GM19455 (cell line): ENCODE measurements around the gene ITPK1.
"Not testable (repeated sequence)": the region's sequence is repeated elsewhere in the genome, so short reads cannot be mapped to it uniquely, and the experiment has no call there.

Experiments
- ATAC-seq: cut with Tn5 transposase; IDR thresholded peaks from one replicate; pipeline ENCODE4 v1.9.1; 2021; ENCODE audit not compliant: unreplicated experiment

Gene ITPK1

DNA sequence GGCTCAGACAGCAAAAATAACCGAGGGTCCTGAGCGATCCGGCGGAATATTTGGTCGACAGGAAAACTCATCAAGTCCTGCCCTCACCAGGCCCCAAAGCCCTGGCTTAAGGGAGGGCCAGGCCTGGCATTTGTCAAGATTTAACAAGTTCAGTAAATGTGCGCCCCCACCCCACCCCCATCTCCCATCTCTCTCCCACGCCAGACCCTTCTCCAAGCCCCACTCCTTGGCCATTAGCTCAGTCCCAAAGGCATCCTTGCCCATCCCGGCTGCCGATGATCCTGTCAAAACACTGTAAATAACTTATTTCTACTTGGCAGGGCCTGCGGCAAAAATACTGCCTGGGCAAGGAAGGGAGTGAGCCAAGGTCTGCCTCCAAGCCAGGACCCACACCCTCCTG, 52.8 kb downstream of the ITPK1 start:
- no peak for ATAC-seq

DNA sequence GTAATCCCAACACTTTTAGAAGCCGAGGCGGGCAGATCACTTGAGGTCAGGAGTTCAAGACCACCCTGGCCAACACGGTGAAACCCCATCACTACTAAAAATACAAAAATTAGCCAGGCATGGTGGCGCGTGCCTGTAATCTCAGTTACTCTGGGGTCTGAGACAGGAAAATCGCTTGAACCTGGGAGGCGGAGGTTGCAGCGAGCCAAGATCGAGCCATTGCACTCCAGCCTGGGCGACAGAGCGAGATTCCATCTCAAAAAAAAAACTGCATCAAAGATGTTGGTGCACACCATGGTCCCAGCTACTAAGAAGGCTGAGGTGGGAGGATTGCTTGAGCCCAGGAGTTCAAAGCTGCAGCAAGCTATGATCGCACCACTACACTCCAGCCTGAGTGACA, 53.7 kb downstream of the ITPK1 start:
- ATAC-seq: not testable (repeated sequence)

DNA sequence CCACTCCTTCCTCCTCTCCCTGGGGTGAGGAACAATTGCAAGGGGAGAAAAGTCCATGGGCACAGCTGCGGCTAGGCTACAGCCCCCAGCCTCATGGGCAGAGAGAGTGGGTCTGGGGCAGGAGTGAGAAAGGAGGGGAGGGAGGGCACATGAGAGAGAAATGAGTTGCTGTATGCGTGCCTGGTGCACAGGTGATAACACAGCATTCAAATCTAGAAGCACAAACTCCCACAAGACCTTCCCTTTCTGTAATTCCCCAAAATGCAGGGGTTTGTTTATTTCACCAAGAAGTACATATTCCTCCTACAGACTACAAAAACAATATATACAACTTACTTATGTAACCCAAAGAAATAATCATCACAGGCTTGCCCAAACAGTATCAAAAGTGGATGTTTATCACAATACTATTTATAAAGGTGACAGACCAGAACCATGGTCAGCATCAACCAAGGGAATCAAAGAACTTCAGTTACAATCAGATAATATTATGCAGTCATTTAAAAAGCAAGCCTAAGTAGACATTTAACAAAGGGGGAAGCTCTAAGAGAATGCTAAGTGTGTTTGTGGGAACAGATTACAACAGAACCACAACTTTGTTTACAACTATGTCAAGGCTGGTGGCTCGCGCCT, 54.2 kb downstream of the ITPK1 start:
- no peak for ATAC-seq

DNA sequence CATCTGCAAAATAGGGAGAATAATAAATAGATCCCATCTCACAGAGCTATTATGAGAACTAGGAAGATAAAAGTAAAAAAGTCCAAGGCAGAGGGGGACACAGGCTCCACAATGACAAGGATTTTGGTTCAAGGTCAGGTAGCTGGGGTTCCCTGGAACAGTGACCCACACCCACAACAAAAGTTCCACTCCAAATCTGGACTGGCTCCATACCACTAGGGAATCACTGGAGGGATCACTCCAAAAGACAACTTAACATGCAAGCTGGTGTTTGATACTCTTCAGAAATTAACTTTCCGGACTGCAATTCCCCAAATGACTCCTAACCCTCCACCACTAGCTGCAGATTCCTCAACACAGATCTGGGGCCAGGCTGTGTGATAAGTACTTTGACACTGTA, 54.9 kb downstream of the ITPK1 start:
- ATAC-seq: no peak

DNA sequence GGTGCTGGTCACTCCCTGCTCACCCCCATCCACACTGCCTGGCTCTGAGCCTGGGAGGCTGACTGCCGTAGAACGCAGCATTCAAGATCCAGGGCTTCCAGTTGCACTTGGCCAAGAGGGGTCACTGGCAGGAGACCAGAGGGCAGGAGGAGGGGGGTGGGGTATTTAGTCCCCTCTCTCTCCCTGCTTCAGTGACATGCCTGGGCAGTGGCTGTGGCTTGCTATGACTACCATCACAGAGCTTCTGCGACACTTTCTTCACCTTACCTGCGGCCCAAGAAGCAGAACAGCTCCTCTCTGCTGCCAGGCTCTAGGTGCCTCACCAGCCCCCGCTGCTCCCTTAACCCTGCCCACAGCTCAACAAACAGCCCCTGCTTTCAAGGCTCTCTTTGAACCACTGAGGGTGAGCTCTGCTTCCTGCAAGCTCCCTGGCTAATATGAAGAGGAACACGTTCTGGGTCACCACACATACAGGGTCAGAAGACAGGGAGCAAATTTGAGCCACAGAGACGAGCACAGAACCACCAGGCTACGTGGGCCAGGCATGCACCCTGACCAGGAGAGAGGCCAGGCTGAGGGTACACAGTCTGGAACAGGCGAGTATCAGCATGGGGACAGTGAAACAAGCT, 55.7 kb downstream of the ITPK1 start:
- ATAC-seq: no peak

DNA sequence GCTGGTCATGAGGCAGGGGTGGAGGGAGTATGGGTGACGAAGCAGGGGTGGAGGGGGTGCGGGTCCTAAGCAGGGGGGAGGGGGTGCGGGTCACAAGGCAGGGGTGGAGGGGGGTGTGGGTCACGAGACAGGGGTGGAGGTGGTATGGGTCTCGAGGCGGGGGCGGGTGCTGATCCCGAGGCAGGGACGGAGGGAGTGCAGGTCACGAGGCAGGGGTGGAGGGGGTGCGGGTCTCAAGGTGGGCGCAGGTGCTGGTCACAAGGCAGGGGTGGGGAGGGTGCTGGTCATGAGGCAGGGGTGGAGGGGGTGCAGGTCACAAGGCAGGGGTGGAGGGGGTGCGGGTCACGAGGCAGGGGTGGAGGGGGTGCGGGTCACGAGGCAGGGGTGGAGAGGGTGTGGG, 56.5 kb downstream of the ITPK1 start:
- ATAC-seq: no peak

DNA sequence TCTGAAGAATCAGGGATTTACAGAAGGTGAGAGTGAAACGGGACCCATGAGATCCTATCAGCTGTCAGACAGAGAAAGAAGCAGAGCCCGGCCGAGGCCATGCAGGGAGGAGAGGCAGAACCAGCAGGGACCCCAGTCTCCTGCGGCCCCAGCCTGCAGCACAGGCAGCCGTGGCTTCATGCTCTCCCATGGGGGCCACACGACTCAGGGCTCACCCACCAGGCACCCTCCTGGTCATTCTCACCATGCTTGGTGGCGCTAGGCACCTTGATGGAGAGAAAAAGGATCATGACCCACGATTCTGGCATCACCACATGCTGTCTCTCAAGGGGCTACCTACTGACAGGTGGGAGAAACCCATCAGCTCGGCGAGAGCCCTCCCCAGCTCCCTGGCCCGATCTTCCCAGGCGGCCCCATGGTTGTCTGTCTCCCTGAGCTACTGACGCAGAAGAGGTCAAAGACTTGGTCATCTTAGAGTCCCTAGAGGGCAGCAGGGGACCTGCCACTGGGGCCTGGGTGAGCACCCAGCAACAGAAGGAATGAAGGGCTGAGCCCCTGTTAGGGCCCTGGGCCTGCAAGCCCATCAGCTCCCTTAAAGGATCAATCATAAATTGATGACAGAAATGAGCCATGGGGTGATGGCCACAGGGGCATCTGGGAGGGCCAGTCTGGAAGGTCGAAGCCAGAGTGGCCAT, 58.0 kb downstream of the ITPK1 start:
- ATAC-seq: no peak

DNA sequence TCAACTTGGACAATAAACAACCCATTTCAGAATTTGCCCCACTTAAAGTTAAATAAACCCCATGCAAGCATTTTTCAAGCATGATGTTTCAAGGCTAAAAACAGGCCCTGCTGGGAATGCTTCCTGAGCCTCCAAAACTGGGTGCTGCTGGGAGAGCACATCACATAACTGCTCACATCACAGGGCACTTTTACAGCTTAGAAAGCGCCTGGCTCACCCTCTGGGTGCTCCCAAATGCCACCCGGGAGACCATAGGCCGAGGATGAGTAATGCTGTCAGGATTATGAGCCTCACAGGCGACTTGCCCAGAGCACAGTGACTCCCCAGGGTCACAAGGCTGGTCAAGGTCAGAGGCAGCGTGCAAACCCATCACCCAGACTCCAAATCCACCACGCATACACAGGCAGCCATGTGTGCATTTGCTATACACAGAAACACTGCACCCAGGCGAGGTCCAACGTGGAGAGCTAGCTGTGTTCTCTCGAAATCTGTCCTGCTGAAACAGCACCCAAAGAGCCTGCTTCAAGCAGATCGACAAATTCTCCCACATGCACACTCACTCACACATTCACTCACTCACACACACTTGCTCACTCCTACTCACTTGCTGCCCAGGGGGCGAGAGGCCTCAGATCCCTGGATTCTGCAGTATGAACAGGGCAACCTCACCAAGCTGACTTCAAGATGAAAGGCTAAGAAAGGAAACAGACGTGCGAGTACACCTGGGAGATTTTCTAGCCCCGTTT, 58.7 kb downstream of the ITPK1 start:
- ATAC-seq: no peak

DNA sequence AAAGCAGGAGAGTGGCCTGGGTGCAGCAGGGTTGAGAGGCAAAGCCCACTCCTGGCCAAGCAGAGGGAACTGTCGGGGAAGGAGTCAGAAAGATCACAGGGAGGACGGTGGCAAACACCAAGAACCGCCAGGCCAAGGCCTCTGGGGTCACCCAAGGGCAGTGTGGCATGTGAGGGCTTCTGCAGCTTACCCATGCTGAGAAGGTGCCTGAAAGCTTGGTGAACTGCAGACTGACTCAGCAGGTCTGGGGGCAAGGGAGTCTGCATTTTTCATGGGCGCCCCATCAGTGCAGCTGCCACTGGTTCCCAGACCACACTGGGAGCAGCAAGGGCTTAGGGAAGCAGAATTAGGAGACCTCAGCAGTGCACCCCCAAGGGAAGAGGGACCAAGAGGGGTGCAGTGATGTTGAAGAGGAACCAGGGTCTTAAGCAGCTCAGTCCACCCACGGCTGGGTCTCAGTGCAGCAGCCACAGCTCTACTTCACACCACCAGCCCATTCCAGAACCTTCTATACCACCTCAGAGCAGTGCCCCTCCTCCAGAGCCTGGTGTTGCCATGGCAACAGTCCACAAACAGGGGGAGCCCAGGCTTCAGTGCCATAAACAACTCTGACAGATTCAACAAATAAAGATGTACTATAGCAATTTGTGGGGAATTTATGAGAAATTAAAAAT, 59.4 kb downstream of the ITPK1 start:
- ATAC-seq: no peak

DNA sequence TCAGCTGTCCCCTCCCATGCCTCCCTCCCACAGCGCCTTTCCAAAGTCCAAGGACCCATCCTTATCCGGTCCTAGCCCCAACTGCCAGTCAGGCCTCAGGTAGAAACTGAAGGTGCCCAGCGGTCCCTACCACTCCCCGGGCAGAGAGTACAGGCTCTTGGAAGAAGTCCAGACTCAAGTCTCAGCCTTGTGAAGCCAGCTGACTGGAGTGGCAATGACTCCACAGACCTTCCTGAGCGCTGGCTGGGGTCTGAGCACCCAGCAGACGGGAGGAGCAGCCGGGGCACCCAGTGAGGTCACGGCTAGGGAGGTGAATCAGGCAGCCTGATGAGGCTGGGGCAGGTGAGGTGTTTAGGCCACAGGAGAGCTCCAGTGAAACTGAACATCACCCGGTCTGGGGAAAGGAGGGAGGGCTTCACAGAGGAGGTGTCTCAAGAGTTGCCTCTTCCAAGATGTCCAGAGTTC, 60.0 kb downstream of the ITPK1 start:
- no peak for ATAC-seq

DNA sequence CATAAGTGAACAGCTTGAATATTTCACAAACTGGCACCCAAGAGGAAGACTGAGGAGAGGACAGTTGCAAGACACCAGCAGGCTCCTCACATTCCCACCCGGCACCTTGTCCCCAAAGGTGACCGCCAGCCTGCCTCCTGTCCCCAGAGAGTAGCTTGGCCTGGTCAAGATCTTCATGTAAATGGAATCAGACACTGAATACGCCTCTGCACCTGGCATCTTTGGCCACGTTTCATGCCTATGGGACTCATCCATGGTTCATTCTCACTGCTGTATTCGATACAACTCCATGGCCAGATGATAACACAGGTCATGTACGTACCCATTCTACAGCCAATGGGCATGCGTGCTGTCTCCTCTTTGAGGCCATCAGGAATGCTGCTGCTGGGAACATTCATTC, 60.8 kb downstream of the ITPK1 start:
- ATAC-seq: no peak

DNA sequence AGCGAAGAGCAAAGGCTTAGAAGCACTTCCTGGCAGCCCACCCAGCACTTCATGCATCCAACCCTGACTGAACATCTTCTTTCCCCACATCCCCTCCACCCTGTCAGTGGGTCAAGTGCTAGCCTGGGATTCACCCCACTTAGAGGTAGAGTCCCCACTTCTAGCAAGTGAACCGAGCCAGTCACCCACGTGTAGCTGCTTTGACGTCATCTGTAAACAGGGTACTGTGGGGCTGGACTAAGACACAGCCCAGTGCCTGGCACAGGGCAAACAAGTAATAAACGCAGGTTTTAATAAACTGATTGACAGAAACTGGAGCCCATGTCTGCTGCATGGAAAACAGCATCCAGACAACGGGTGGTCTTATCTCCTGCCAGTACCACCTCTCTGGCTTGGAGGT, 61.7 kb downstream of the ITPK1 start:
- ATAC-seq: no peak

DNA sequence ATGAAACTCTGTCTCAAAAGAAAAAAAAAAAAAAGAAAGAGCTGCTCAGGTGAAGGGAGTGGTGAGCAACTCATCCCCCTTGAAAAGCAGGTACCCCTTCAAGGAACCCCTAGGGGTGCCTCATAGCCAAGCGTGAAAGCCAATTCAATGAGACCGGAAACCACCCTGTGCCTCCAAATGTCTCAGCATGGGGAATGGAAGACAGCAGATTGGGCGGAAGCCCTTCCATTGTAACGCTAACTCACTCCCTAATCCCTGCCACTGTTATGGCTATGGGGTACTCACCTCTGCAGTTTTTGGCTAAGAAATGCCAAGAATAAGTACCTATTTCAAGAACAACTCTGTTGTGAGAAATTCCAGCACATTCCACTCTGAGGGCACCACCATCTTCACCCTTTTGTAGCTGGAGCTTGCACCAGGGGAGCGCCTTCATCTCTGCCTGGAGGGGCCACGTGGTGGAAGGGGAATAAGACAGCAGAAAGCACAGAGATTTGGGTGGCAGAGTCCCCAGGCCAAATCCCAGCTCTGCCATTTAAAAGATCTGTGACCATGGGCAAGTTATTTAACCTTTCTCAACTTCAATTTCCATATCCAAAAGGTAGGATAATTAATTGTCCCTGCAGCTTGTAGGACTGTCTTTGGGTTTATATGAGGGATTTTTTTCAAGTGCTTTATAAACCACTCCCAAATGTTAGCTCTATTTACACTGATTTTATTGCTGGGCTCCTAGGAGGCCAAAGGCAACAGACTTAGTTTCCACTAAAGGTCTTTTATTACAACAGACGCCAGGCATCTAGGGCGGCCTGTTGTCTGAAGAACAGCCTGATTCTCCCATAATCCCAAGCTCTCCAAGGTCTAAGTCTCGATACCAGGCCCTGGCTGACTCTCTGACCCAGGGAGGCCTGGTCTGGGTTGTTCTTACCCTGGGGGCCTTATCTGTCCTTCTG, 63.9 kb downstream of the ITPK1 start:
- no peak for ATAC-seq

DNA sequence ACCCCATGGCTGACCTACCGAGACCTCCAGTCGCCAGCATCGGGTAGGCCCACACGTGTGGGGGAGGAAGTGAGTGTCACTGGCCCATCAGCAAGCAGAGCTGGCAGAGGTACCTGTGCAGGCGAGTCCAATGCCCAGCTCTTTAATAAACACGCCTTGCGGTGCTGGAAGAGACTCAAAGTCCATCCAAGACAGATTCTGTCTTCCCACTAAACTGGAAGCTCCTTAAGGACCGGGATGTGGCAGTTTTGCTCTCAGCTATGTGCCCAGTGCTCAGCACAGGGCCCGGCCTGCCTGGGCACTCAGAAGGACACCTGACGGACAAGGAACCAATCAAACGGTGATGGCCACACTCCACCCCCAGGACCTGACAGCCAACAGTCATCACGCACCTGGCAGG, 65.0 kb downstream of the ITPK1 start:
- ATAC-seq: no peak

DNA sequence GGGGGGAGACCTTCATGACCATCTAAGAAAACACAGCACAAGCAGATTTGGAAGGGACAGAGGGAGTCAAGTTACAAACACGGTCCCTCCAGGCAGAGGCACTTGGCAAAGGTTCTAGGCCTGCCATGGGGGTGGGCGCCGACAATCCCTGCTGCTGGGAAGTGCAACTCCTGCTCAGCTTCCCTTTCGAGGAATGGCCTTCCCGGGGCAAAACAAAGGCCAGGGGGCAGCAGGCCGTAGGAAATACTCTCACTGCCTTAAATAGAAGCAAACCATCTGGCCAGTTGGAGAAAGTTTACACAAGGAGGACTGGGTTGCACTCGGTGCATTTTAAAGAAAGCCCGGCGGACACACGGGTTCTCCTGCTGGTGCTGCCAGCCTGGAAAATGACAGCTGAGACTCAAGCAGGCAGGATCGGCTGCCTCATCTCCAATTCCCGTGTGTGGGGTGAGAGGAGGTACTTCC, 65.8 kb downstream of the ITPK1 start:
- ATAC-seq: no peak

DNA sequence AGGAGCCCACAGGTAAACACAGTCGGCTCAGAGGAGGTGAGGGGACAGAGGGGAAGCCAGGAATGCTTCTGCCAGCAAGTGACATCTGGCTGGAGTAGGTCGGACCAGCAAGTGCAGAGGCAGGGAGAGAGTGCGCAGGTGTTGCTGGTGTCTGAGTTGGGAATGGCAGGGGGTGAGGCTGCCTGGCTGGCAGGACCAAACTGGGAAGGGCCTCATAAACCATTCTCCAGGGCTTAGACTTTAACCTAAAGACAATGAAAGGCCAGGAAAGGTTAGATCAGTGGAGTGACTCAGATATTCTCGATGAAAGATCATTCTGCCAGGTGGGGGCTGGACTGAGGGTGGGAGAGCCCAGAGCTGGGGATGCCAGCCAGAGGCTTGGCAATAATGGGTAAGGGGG, 66.4 kb downstream of the ITPK1 start:
- no peak for ATAC-seq

DNA sequence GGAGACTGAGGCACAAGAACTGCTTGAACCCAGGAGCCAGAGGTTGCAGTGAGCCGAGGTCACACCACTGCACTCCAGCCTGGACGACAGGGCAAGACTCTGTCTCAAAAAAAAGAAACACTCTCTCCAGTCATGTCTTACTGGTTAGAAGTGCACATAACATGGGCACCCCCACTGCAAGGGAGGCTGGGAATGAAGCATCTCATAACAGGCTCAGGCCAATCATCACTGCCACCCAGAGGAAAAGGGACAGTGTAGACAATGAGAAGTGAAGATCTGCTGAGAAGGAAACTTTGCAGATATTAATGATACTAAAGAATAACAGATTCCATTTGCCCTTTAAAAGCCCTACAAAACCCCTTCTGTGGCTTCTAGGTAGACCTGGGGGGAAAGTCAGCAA, 66.9 kb downstream of the ITPK1 start:
- no peak for ATAC-seq

DNA sequence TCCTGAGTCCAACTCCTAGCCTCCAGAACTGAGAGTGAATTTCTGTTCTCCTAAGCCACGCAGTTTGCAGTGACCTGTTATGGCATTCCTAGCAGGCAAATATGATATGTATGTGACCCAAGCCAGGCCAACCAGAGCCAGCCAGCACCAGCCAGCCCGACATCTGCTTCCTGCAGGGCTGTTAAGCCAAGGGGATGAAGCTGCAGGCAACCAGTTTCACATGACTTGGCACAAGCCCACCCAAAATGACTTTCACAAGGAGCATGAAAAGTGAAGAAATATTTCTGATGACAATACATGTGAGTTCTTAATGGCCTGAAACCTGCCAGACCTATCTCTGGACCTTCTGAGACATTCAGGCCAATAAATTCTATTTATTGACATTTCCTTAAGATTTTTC, 68.1 kb downstream of the ITPK1 start:
- no peak for ATAC-seq

DNA sequence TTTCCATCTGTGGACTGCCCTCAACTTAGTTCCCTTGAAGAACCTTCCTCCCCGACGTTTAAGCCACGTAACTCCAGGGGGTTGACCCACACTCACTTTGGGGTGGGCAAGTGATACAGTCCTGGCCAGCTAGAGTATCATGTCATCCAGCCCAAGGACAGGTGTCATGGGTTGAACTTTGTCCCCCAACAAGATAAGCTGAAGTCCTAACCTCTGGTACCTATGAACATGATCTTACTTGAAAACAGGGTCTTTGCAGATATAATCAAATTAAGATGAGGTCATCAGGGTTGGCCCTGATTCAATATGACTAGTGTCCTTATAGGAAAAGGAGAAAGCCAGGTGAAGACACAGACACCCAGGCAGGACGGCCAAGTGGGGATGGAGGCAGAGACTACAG, 68.6 kb downstream of the ITPK1 start:
- ATAC-seq: no peak

DNA sequence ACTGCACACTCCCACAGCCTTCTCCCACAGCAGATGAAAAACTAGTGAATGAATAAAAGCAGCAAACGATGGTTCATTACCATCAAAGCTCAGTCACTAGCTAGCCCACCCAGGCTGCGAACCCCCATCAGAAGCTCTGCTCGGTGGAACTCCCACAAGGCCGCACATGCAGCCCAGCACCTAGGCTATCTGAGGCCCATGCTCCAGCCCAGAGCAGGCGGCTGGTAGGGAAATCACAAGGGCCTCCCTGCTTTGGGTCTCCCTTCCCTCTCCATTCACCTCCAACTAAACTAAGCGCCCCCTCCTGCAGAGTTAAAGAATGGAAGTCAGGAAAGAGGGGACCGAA, 69.0 kb downstream of the ITPK1 start:
- ATAC-seq: no peak
